Lung microvascular endothelial cell (primary cell): ENCODE data around the gene RASL11A. TPM values are rescaled to one million over a fixed set of nuclear protein-coding genes. Genes with fewer than 3 reads are reported as not detected.
"Not testable (repeated sequence)": the region's sequence is repeated elsewhere in the genome, so short reads cannot be mapped to it uniquely, and the experiment has no call there.

Source experiments
- DNase-seq, 2 donors: peaks; one replicate each; pipeline versions ENCODE4 v3.0.0 to v3.0.0-alpha.2; 2010; ENCODE audit warnings: low read depth in 2 of 2
- total RNA-seq: library from RNA; depleted of rRNA; stranded (reverse); fragments of >200 nt; gene quantifications from 2 replicates; pipeline ENCODE4 v1.2.1, GENCODE V29; 2014

Gene RASL11A
- total RNA-seq, 1 donor from 2014 or later, result 2.0 TPM

DNA sequence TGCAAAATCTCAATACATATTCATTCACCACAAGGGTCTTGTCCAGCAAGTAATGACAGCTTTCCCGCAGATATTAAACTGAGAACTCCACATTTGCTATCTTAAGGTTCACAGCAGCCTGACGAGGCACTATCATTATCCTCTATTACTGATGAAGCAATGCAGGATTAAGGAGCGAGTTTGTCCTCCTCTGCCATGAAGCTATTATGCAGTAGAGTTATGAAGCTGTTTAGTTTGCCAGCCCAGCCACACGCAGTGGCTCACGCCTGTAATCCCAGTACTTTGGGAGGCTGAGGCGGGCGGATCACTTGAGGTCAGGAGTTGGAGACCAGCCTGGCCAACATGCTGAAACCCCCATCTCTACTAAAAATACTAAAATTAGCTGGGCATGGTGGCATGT, 29.8 kb downstream of the RASL11A start:
- not testable (repeated sequence) for DNase-seq

- DNase-seq, result no peak
These were observed 30.4 kb downstream of the RASL11A start for GRCh38 chr13:27300941-27301586.

DNA sequence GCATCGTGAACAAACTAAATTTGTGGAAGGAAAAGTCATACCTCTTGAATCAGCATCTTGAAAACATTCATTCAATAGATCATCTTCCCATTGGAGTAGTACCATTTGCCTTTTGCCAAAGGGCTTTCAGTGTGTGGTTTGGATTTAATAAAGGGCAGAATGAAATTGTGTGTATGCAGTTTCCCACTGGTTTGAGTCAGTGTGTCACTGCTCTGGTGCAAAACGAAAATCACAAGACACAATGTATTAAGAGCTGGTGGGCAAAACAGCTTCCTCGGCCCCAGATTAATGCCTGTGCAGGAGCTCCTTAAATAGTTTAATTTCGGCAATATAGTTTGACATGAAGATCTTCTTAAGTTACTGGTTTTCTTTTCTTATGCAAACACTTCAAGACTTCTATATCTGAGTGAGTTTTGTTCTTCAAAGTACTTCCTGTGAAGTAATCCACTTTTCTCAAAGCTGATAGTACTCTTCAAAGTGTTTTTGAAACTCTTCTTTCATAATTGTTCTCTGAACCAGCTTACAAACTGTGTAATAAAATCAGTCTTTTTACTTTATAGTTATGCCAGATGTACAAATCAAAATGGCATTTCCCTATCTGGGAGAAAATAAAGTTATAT, 32.1 kb downstream of the RASL11A start:
- DNase-seq, result no peak

DNA sequence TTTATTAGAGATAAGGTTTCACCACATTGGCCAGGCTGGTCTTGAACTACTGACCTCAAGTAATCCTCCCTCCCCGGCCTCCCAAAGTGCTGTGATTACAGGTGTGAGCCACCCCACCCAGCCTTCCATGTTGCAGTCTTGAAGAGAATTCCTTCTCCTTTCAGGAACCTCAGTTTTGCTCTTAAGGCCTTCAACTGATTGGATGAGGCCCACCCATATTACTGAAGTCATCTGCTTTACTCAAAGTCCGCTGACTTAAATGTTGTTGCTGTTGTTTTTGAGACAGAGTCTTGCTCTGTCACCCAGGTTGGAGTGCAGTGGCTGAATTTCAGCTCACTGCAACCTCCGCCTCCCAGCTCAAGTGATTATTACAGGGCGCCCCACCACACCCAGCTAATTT, 33.5 kb downstream of the RASL11A start:
- DNase-seq, result no peak

GRCh38 chr13:27304611-27305010, 34.0 kb downstream of the RASL11A start:
- no peak for DNase-seq

DNA sequence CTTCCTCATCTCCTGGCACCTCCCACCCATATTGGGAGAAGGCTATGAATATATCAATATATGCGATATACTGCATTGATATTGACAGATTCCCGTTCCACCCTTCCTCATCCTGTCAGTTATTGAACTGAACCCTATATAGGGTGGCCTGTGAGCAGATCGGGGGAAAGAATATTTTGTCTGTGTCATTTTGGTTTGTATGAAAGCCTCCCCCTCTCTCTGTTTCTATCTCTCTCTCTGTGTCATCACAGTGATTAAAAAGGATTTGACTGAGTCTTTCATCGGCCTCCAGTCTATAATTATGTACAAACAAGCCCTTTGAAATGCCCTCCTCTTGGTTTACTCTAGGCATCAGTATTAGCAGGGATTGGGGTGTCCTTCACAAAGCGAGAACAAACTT, 35.7 kb downstream of the RASL11A start:
- DNase-seq, result no peak

- DNase-seq, result no peak
These were observed 38.3 kb downstream of the RASL11A start for GRCh38 chr13:27308941-27309340.

DNA sequence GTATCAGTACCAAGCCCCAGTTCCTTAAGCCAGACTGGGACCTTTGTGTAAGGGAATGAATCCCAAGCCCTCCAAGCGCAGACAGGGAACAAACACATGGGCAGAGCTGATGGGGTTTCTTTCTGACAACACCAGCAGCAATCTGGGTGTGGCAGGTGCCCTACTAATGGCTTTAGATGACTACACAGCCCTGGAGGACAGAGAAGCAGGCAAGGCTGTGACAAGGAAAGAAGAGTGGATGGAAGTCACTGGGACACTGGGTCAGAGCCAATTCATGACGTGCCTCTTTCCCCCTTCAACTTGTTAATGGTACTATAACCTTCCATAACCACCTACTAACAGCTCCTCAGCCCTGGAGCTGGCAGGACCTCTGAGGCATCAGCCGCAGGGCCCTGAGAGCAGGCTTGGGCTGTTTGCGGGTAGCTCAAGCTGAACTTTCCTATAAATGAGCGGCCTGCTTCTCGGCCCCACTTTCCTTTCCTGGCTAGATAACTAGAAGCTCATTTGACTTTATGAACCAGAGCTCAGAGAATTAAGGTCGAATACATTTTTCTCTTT, 38.9 kb downstream of the RASL11A start:
- no peak for DNase-seq

- no peak for DNase-seq
These were observed 39.5 kb downstream of the RASL11A start for GRCh38 chr13:27309967-27310598.

GRCh38 chr13:27310946-27311345, 40.3 kb downstream of the RASL11A start:
- DNase-seq, result no peak

DNA sequence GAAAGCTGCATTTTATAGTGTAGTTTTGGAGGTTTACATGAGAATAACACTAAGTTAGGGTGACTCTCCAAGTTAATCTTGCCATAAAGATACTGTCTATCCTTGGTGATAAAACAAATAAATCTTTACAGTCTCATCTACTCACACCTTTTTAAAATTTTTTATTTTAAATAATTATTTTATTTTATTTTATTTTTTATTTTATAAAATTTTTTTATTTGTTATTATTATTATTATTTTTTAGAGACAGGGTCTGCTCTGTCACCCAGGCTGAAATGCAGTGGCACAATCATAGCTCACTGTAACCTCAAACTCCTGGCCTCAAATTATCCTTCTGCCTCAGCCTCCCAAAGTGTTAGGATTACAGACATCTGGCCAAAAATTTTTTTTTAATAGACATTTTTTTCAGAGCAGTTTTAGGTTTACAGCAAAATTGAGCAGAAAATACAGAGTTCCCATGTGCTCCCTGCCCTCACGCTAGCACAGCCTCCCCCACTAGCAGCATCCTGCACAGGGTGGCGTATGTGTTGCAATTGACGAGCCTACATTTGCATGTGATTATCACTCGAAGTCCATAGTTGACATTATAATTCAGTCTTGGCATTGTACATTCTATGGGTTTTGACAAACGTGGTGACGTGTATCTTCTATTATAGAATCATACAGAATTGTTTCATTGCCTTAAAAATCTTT, 41.0 kb downstream of the RASL11A start:
- no peak for DNase-seq

DNA sequence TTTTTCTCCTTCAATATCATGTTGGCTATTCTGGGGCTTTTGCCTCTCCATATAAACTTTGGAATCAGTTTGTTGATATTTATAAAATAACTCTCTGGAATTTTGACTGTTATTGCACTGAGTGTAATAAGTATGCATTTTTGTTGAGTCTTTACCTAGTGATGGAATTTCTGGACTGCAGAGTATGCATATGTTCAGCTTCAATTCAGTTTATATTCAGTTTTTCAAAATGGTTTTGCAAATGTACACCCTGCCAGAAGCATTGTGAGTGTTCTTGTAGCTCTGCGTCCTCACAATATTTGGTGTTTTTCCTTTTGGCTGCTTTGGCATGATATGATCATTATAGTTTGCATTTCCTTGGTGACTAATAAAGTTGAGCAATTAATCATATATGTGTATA, 43.1 kb downstream of the RASL11A start:
- no peak for DNase-seq

- DNase-seq, result no peak
These were observed 48.8 kb downstream of the RASL11A start for GRCh38 chr13:27319404-27319803.

GRCh38 chr13:27321468-27322431, 51.1 kb downstream of the RASL11A start:
- DNase-seq, result no peak

GRCh38 chr13:27322443-27322842, 51.8 kb downstream of the RASL11A start:
- not testable (repeated sequence) for DNase-seq

Other genes with a start within 250 kb of the RASL11A start
- 20.0 and 27.8 TPM in 2 replicates for gene USP12, start 99.0 kb upstream of the RASL11A start, total RNA-seq
- gene RPL21, start 19.3 kb upstream of the RASL11A start, total RNA-seq, result 621 and 659 TPM in 2 replicates
- 87.8 and 119 TPM in 2 replicates for gene GTF3A, start 153.8 kb downstream of the RASL11A start, total RNA-seq
- 35.7 and 38.6 TPM in 2 replicates for gene MTIF3, start 179.7 kb downstream of the RASL11A start, total RNA-seq